GM18499 (cell line): Measurements from ENCODE around the gene RFNG.

ENCODE experiments used
- ATAC-seq: cut with Tn5 transposase; IDR thresholded peaks from one replicate; pipeline ENCODE4 v1.9.1; 2021; ENCODE audit warnings: moderate number of reproducible peaks; ENCODE audit not compliant: insufficient read depth, unreplicated experiment

The RFNG gene

GRCh38 chr17:82080048-82080788, 28.6 kb upstream of the RFNG start:
- no peak for ATAC-seq

GRCh38 chr17:82079001-82079677, 27.5 kb upstream of the RFNG start:
- no peak for ATAC-seq

GRCh38 chr17:82078433-82078832, 26.8 kb upstream of the RFNG start:
- ATAC-seq, result no peak

- ATAC-seq, result no peak
Observed at GRCh38 chr17:82077617-82078358, 26.2 kb upstream of the RFNG start.

- ATAC-seq, result no peak
Observed at GRCh38 chr17:82076785-82077591, 25.4 kb upstream of the RFNG start.

- no peak for ATAC-seq
Observed at GRCh38 chr17:82076018-82076784, 24.6 kb upstream of the RFNG start.

GRCh38 chr17:82073446-82073845, 21.8 kb upstream of the RFNG start:
- no peak for ATAC-seq

GRCh38 chr17:82072827-82073226, 21.2 kb upstream of the RFNG start:
- no peak for ATAC-seq

GRCh38 chr17:82070611-82071010, 19.0 kb upstream of the RFNG start:
- no peak for ATAC-seq

GRCh38 chr17:82065638-82066303, 14.2 kb upstream of the RFNG start, which contains the start of gene DUS1L:
Gene DUS1L (minus strand): TSS chr17:82065804. CDS start chr17:82065059, 745 bp downstream.
- no peak for ATAC-seq

GRCh38 chr17:82065193-82065637, 13.6 kb upstream of the RFNG start:
- no peak for ATAC-seq

- ATAC-seq, result no peak
Observed at GRCh38 chr17:82064433-82065192, 13.0 kb upstream of the RFNG start.

- no peak for ATAC-seq
Observed at GRCh38 chr17:82063424-82064415, 12.1 kb upstream of the RFNG start.

- ATAC-seq, result no peak
Observed at GRCh38 chr17:82062984-82063368, 11.4 kb upstream of the RFNG start.

GRCh38 chr17:82062076-82062983, 10.7 kb upstream of the RFNG start:
- ATAC-seq, result no peak
